ENCODE measurements around the gene RAP2A.
A peak's percentile ranks its signal among the peaks of the same experiment; 100 is the strongest.

Gene RAP2A

DNA sequence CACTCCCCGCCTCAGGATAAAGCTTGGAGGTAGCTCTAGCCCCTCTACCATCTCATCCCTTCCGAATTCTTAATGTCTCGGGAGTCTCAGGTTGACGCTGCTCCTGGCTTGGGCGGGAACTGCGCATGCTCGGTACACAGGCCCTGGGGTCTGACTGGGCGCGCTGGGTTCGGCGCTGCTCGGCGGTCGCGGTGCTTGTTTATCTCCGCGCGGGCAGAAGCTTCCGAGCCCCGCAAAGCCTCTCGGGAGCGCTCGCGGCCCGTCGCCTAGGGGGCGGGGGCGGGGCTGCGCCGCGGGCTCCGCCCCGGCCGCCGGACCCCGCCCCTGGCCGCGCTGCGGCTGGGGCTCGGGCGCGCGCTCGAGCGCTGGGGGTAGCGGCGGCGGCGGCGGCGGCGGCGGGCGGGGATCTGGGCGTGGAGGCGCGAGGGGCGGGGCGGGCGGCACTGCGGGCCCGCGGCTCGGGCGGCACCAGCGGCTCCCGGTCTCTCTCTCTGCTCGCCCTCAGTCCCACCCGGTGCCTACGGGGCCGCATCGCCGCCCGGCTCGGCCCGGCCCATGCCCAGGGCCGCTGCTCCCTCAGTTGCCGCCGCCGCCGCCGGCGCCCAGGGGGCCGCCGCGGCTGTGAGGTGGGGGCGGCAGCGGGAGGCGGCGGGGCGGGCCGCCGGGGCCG, at the start of gene RAP2A:
Gene RAP2A, plus strand, starts transcription at position 443 of the 670 bp plus-strand sequence. CDS start 302 bp downstream, outside the sequence.
- TF ChIP-seq GATA3 (IDR thresholded peaks at IDR 0.05; ENCODE audit: low read depth, low read length): no peak
- no peak for TF ChIP-seq GATA2 (IDR thresholded peaks at IDR 0.05; ENCODE audit: low read depth, low read length)

DNA sequence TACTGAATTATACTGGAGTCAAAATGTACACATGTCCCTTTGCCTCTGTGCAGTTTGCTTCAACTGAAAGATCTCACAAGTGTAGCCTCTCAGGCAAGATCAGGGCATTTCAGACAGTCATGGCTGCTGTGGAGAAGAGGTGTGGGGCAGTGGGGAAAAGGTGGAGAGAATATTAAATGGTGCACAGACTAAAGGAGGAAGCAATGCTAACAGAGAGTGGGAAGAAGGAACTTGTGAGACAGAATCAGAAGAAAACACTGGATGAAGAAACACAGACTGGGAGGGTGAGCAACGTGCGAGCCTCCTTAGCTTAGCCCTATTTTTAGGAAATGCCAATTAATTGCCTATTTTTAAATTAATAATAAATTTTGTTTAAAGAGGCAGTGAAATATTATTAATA, 49.6 kb upstream of the RAP2A start:
- TF ChIP-seq GATA2 (IDR thresholded peaks at IDR 0.05; ENCODE audit: low read depth, low read length) (no peak), GATA3 (IDR thresholded peaks at IDR 0.05; ENCODE audit: low read depth, low read length) (no peak)

DNA sequence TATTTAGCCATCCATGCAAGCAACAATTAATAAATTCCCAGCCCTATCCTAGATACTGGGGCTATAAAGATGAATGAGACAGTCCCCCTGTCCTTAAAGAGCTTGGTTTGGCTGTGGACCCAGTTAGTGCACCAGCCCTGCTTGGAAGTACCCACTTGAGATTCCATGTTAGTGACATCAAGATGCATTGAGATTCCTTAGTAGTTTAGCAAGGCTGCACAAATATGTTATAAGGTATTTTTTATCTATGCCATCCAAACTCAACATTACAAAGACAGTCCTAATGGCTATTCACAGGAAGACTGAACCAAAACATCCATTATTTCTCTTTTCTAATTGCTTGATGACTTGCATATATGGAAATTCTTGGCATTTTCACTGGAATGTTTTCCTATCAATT, 48.8 kb upstream of the RAP2A start:
- no peak for TF ChIP-seq GATA3 (IDR thresholded peaks at IDR 0.05; ENCODE audit: low read depth, low read length)
- TF ChIP-seq GATA2 (IDR thresholded peaks at IDR 0.05; ENCODE audit: low read depth, low read length): no peak

DNA sequence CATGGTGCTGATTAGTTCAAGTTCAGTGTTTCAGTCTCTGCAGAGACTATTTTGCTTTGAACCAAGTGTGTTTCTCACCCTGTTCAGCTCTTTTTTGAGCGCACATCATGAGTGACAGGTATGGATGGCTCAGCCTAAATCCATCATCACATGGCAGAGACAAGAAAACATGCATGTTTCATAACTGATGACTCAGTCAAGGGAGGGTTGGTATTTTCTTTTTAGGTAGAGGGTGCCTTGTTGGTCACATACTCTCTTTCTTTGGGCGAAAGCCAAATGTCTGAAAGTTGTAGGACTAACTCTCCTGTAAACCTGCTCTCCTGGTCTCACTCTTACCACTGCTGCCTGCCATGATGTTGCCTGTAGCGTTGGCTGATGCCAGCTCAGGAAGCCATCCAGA, 48.1 kb upstream of the RAP2A start:
- TF ChIP-seq GATA2 (IDR thresholded peaks at IDR 0.05; ENCODE audit: low read depth, low read length) (no peak), GATA3 (IDR thresholded peaks at IDR 0.05; ENCODE audit: low read depth, low read length) (no peak)

DNA sequence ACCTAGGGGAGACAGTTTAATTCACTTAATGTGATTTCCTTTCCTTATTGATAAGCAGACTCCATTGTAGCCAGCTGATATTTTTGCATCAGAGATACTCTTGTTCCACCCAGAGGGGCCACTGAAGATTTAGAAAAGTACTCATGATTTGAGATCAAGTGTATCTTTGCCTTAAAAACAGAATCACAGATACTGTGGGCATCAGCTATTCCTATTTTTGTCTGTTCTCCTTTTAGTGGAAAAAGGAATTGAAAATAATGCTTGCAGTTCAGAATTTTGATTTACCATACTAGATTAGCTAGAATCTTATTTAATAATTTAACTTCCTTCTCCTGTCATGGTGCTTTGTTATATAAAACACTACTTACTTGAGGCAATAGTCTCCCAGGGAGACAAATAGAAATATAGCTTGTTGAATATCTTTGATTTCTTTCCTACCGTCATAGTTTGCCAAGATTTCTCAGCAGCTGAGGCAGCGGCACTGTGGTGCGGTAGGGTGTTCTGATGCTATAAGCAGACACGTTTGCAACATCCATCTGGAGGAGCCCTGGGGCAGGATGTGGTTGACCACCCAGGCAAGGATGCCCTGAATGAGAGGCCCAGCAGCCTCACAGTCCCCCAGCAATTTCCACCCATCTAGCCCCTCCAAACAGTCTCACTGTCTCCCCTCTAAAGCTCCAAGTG, 47.0 kb upstream of the RAP2A start:
- TF ChIP-seq GATA3 (IDR thresholded peaks at IDR 0.05; ENCODE audit: low read depth, low read length): no peak
- TF ChIP-seq GATA2 (IDR thresholded peaks at IDR 0.05; ENCODE audit: low read depth, low read length): no peak

DNA sequence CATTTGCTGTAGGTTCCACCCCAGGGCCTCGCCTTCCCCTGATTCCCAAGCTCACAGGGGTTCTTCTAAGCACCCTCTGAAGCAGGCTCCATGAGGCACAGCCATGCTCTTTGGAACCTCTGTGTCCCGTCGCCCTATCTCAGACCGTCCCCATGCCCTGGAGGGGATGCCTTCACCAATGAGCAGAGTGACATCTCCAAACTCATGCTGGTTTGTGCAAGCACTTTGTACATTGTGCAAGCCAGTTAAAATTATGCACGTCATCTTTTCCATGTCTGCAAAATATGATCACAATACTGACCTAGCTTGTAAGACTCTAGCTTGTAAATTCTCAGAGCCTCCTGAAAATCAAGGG, 46.5 kb upstream of the RAP2A start:
- no peak for TF ChIP-seq GATA2 (IDR thresholded peaks at IDR 0.05; ENCODE audit: low read depth, low read length)
- no peak for TF ChIP-seq GATA3 (IDR thresholded peaks at IDR 0.05; ENCODE audit: low read depth, low read length)

DNA sequence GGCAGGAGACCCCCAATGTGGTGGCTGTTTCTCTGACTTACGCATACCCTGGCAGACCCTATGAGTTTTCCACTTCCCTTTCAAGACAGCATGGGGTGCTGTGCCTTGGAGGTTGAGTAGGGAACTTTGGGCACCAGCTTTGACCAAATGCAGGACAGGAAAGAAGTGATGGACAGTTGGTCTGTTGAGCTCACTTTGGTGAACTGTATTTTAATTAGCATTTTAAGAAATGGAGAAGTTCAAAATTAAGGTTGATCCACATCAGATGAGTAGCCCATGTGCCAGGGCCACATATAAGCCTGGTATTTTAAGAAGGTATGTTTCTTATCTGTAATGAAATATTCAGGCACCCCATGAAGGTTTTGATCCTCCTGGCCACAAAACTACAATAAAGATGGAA, 46.1 kb upstream of the RAP2A start:
- no peak for TF ChIP-seq GATA2 (IDR thresholded peaks at IDR 0.05; ENCODE audit: low read depth, low read length)
- no peak for TF ChIP-seq GATA3 (IDR thresholded peaks at IDR 0.05; ENCODE audit: low read depth, low read length)

DNA sequence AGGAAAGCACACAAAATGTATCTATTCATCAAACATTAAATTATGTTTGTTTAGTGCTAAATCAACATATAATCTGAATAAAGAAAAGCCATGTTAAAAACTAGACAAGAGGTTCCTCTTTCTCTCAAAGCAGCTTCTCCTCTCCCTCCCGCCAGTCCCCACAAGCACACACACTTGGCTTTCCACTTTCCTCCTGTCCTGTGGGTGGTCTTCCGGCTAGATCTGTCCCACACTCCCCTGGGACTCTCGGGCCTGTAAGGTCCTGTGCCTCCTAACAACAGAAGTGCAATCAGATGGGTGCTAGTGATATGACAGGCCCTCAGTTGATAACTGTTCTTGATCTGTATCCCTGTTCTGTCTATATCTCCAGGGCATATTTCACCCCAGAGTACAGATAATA, 45.6 kb upstream of the RAP2A start:
- TF ChIP-seq GATA3 (IDR thresholded peaks at IDR 0.05; ENCODE audit: low read depth, low read length): no peak; the same call in 1 of the 2 replicates
- TF ChIP-seq GATA2 (IDR thresholded peaks at IDR 0.05; ENCODE audit: low read depth, low read length): peak; percentile 38; the same call in 1 of the 2 replicates

DNA sequence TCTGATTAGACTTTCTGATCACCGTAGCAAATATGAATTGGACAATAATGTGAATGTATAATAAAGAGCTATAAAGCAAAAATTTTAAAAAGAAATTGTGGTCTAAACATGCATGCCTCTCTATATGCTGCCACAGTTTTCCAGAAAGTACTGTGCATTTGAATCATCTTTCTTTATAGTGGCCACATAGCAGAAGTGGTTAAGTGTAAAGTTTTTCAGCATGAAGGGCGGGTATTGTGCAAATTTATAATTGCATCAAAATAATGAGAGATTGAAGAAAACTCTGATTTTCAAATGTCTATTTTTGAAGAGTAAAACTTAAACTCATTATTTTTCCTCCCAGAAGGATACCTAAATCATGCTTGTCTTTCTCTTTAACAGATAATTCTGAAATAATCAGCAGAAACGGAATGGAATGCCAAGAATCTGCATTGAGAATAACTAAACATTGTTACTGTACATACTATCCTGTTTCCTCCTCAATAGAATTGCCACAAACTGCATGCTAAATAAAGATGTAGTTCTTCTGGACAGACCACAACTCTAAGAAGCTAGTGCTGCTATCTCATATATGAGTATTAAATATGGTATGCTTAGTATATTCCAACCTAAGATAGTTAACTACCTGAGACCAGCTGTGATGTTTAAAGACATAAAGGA, 42.9 kb upstream of the RAP2A start:
- TF ChIP-seq GATA2 (IDR thresholded peaks at IDR 0.05; ENCODE audit: low read depth, low read length) (no peak), GATA3 (IDR thresholded peaks at IDR 0.05; ENCODE audit: low read depth, low read length) (no peak)

DNA sequence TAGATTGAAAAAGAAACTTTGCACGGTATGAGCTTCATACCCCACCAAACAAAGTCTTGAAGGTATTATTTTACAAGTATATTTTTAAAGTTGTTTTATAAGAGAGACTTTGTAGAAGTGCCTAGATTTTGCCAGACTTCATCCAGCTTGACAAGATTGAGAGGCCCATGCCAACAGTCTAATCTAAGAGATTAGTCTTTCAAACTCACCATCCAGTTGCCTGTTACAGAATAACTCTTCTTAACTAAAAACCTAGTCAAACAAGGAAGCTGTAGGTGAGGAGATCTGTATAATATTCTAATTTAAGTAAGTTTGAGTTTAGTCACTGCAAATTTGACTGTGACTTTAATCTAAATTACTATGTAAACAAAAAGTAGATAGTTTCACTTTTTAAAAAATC, 41.9 kb upstream of the RAP2A start:
- TF ChIP-seq GATA3 (IDR thresholded peaks at IDR 0.05; ENCODE audit: low read depth, low read length) (no peak), GATA2 (IDR thresholded peaks at IDR 0.05; ENCODE audit: low read depth, low read length) (no peak)

DNA sequence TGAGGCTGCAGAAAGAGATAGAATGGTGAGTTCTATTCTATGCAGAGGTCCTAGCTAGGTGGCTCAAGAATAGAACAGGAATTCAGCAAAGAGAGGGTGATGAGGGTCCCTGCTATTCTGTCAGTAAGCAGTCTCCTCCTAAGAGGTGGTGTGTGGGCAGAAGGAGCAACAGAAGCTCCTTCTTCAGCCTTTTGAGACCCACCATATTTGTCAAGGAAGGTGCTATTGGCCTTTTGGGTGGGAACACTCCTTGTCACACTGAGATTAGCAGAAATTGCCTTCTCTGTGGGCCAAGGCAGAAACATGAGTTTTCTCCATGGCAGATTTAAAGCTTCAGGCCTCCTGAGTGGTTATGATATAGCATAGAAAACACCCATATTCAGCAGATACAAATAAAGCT, 39.4 kb upstream of the RAP2A start:
- TF ChIP-seq GATA3 (IDR thresholded peaks at IDR 0.05; ENCODE audit: low read depth, low read length) (no peak), GATA2 (IDR thresholded peaks at IDR 0.05; ENCODE audit: low read depth, low read length) (no peak)

DNA sequence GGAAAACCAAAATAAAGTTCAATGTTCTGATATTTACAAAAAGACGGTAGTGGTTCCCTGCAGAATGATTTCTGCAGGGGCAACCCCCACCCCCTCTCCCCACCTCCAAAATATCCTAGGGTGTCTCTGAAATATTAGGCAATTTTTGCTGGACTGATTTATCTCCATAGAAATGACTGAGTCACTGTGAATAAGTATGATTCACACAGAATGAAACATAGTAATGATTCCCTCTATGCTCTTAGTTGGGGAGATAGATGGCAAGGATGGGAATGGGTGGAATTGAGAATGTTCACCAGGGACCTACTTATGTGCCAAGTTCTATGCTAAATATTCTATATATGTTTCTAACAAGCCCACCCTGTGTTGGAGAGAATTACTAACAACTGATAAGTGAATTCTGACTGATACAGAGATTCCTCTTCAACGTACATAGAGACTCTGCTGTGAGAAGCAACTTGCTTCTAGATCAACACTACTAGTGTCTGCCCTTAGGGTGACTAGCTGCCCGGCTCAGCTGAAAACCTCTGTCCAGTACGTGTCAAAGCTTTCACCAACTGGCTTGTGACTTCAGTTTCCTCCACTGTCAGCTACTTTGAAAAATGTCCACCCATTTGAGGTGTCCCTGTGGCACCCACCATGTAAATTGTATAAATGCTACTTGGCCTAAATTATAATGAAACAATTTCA, 38.4 kb upstream of the RAP2A start:
- no peak for TF ChIP-seq GATA3 (IDR thresholded peaks at IDR 0.05; ENCODE audit: low read depth, low read length)
- no peak for TF ChIP-seq GATA2 (IDR thresholded peaks at IDR 0.05; ENCODE audit: low read depth, low read length)

DNA sequence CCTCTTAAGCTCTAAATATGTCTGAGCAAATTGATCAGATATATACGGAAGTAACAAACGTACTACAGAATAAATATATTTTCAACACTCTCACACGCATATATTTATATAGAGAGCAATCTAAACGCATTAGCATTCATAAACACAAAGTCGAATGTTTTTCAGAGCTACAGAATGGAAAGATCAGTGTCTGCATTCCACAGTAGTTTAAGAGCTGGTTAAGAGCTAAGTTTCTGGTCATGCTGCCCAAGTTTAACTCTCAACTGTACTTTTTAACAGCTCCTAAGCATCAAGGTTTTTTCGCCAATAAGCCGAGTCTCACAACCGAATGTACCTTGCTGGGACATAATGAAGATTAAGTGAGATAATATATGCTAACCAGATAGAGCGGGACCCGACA, 36.7 kb upstream of the RAP2A start:
- TF ChIP-seq GATA3 (IDR thresholded peaks at IDR 0.05; ENCODE audit: low read depth, low read length) (no peak), GATA2 (IDR thresholded peaks at IDR 0.05; ENCODE audit: low read depth, low read length) (no peak)

DNA sequence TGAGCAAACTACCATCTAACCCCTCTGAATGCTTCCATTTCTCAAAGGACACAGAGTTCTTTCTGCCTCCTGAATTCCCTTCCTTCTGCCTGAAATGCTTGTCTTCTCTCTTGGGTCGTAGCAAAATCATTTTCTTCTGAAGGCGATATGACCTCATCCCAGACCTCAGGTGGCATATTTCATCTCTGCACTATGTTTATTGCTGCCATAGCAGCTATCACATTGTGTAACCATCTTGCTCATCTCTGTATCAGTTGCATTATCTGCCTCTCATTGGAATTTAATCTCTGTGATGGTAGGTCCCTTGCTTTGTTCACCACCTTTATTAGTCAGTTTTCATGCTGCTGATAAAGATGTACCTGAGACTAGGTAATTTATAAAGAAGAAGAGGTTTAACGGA, 32.5 kb upstream of the RAP2A start:
- no peak for TF ChIP-seq GATA2 (IDR thresholded peaks at IDR 0.05; ENCODE audit: low read depth, low read length)
- TF ChIP-seq GATA3 (IDR thresholded peaks at IDR 0.05; ENCODE audit: low read depth, low read length): no peak

Data from SH-SY5Y (cell line).